GM18526 (cell line): Measurements from ENCODE around the gene CARD11.

ENCODE experiments used
- POLR2A ChIP-seq: IDR thresholded peaks from 3 replicates; pipeline ENCODE4 v1.6.1; 2011; ENCODE audit not compliant: insufficient read length; ENCODE audit errors: extremely low read depth

The CARD11 gene

GRCh38 chr7:2926896-2927405 lies 116.7 kb downstream of the CARD11 start:
- no peak for TF ChIP-seq POLR2A

GRCh38 chr7:2926120-2926895 lies 117.4 kb downstream of the CARD11 start:
- TF ChIP-seq POLR2A, result no peak

GRCh38 chr7:2924866-2925840 lies 118.5 kb downstream of the CARD11 start:
- TF ChIP-seq POLR2A, result no peak

- TF ChIP-seq POLR2A, result no peak
These were observed 119.6 kb downstream of the CARD11 start for GRCh38 chr7:2923886-2924574.

- TF ChIP-seq POLR2A, result no peak
These were observed 120.3 kb downstream of the CARD11 start for GRCh38 chr7:2923291-2923781.

GRCh38 chr7:2922866-2923265 lies 120.8 kb downstream of the CARD11 start:
- no peak for TF ChIP-seq POLR2A

- no peak for TF ChIP-seq POLR2A
These were observed 121.3 kb downstream of the CARD11 start for GRCh38 chr7:2922348-2922691.

GRCh38 chr7:2921653-2922347 lies 121.9 kb downstream of the CARD11 start:
- no peak for TF ChIP-seq POLR2A

GRCh38 chr7:2920956-2921652 lies 122.6 kb downstream of the CARD11 start:
- no peak for TF ChIP-seq POLR2A

GRCh38 chr7:2920041-2920440 lies 123.6 kb downstream of the CARD11 start:
- TF ChIP-seq POLR2A, result no peak

GRCh38 chr7:2919256-2919655 lies 124.4 kb downstream of the CARD11 start:
- no peak for TF ChIP-seq POLR2A

- no peak for TF ChIP-seq POLR2A
These were observed 125.3 kb downstream of the CARD11 start for GRCh38 chr7:2918406-2918805.

- no peak for TF ChIP-seq POLR2A
These were observed 128.6 kb downstream of the CARD11 start for GRCh38 chr7:2915023-2915422.
